ENCODE data around the gene SLC5A9.

Gene SLC5A9

GRCh38 chr1:48248356-48248755 is 25.8 kb downstream of the SLC5A9 start:
- no peak for TF ChIP-seq CTCF (IDR thresholded peaks at IDR 0.05; ENCODE audit: low read depth, low read length, missing control alignments)
- no peak overlapping the region for H3K4me3 ChIP-seq (replicated peaks; ENCODE audit: low read depth, low read length)
- DNase-seq (ENCODE audit: extremely low read depth, low read depth) = no peak

- TF ChIP-seq CTCF (IDR thresholded peaks at IDR 0.05; ENCODE audit: low read depth, low read length, missing control alignments) = no peak
- H3K4me3 ChIP-seq (replicated peaks; ENCODE audit: low read depth, low read length) = no peak overlapping the region
- DNase-seq (ENCODE audit: extremely low read depth, low read depth) = no peak
Observed at GRCh38 chr1:48249868-48250267, 27.4 kb downstream of the SLC5A9 start.

GRCh38 chr1:48250572-48250971 is 28.1 kb downstream of the SLC5A9 start:
- no peak overlapping the region for H3K4me3 ChIP-seq (replicated peaks; ENCODE audit: low read depth, low read length)
- TF ChIP-seq CTCF (IDR thresholded peaks at IDR 0.05; ENCODE audit: low read depth, low read length, missing control alignments) = no peak
- no peak for DNase-seq (ENCODE audit: extremely low read depth, low read depth)

GRCh38 chr1:48251323-48251722 is 28.8 kb downstream of the SLC5A9 start:
- TF ChIP-seq CTCF (IDR thresholded peaks at IDR 0.05; ENCODE audit: low read depth, low read length, missing control alignments) = no peak
- DNase-seq (ENCODE audit: extremely low read depth, low read depth) = no peak
- no peak overlapping the region for H3K4me3 ChIP-seq (replicated peaks; ENCODE audit: low read depth, low read length)

- no peak for TF ChIP-seq CTCF (IDR thresholded peaks at IDR 0.05; ENCODE audit: low read depth, low read length, missing control alignments)
- no peak overlapping the region for H3K4me3 ChIP-seq (replicated peaks; ENCODE audit: low read depth, low read length)
- no peak for DNase-seq (ENCODE audit: extremely low read depth, low read depth)
Observed at GRCh38 chr1:48251821-48252220, 29.3 kb downstream of the SLC5A9 start.

- no peak for TF ChIP-seq CTCF (IDR thresholded peaks at IDR 0.05; ENCODE audit: low read depth, low read length, missing control alignments)
Observed at GRCh38 chr1:48254254-48254653, 31.7 kb downstream of the SLC5A9 start.

GRCh38 chr1:48258106-48258505 is 35.6 kb downstream of the SLC5A9 start:
- no peak for TF ChIP-seq CTCF (IDR thresholded peaks at IDR 0.05; ENCODE audit: low read depth, low read length, missing control alignments)
- no peak overlapping the region for H3K4me3 ChIP-seq (replicated peaks; ENCODE audit: low read depth, low read length)
- DNase-seq (ENCODE audit: extremely low read depth, low read depth) = no peak

More at GRCh38 chr1:48254254-48254653, 31.7 kb downstream of the SLC5A9 start:
- DNase-seq (ENCODE audit: extremely low read depth, low read depth) = no peak
- no peak overlapping the region for H3K4me3 ChIP-seq (replicated peaks; ENCODE audit: low read depth, low read length)
